Bronchial epithelial cell (primary cell): ENCODE measurements around the gene GIT1. TPM values are rescaled to one million over a fixed set of nuclear protein-coding genes. Genes with fewer than 3 reads are reported as not detected.

ENCODE experiments used
- DNase-seq: peaks from one replicate; pipeline ENCODE4 v3.0.0-alpha.2; 2010; ENCODE audit warnings: low read depth
- FAIRE-seq: peaks from 2 replicates; lab custom pipeline; 2011; peaks lifted over from hg19 to GRCh38; lab: Jason Lieb, UNC
- H3K27me3 ChIP-seq: 2 replicates; pipeline ENCODE4 v1.5.1; 2011; ENCODE audit warnings: low read length; ENCODE audit not compliant: control insufficient read depth, insufficient read depth
- H3K36me3 ChIP-seq: 2 replicates; pipeline ENCODE4 v1.5.1; 2011; ENCODE audit warnings: low read length; ENCODE audit not compliant: control insufficient read depth, insufficient read depth
- H3K4me3 ChIP-seq: 2 replicates; pipeline ENCODE4 v1.5.1; 2011; ENCODE audit warnings: mild to moderate bottlenecking, low read depth, low read length, control low read depth
- CTCF ChIP-seq: IDR thresholded peaks from 2 replicates; pipeline ENCODE4 v1.5.1; 2011; ENCODE audit warnings: mild to moderate bottlenecking, moderate library complexity, low read length, control low read depth, inconsistent platforms; ENCODE audit not compliant: insufficient read depth, severe bottlenecking
- total RNA-seq: library from RNA; depleted of rRNA; stranded (reverse); fragments of >200 nt; gene quantifications from 2 replicates; pipeline ENCODE4 v1.2.1, GENCODE V29; 2014

GIT1 gene
- total RNA-seq, 1 donor from 2014 or later = 16.3 TPM

GRCh38 chr17:29590411-29591145 lies 1.1 kb upstream of the GIT1 start:
- FAIRE-seq = no peak

GRCh38 chr17:29588562-29589411 lies 661 bp downstream of the GIT1 start:
- TF ChIP-seq CTCF = no peak
- H3K4me3 ChIP-seq = peak overlapping the region; percentile 76
- H3K36me3 ChIP-seq = no peaks in the 10 kb centered on the region
- FAIRE-seq (no peak), DNase-seq (no peak)
- no peaks in the 10 kb centered on the region for H3K27me3 ChIP-seq

More at GRCh38 chr17:29590411-29591145, 1.1 kb upstream of the GIT1 start:
- TF ChIP-seq CTCF = no peak
- Histone ChIP-seq H3K4me3 (peak overlapping the region; percentile 42), H3K36me3 (no peaks in the 10 kb centered on the region), H3K27me3 (no peaks in the 10 kb centered on the region)
- DNase-seq = peak; percentile 59

- DNase-seq = no peak
- no peak for FAIRE-seq
- H3K27me3 ChIP-seq = no peaks in the 10 kb centered on the region
- H3K4me3 ChIP-seq = peak overlapping the region; percentile 76
- TF ChIP-seq CTCF = no peak
- peaks cover 1% of the 10 kb centered on the region for H3K36me3 ChIP-seq
Observed at GRCh38 chr17:29588017-29588561, 1.4 kb downstream of the GIT1 start.

GRCh38 chr17:29587591-29587990 lies 1.9 kb downstream of the GIT1 start:
- DNase-seq (no peak), FAIRE-seq (no peak)
- no peaks in the 10 kb centered on the region for H3K27me3 ChIP-seq
- no peak for TF ChIP-seq CTCF
- no peak overlapping the region for H3K4me3 ChIP-seq
- H3K36me3 ChIP-seq = peaks cover 4% of the 10 kb centered on the region

- FAIRE-seq (no peak), DNase-seq (no peak)
- no peak for TF ChIP-seq CTCF
- H3K4me3 ChIP-seq = no peak overlapping the region
- H3K36me3 ChIP-seq = peaks cover 7% of the 10 kb centered on the region
- H3K27me3 ChIP-seq = no peaks in the 10 kb centered on the region
Observed at GRCh38 chr17:29586676-29587469, 2.6 kb downstream of the GIT1 start.
